ENCODE data around the gene HMGXB3.

GRCh38 chr5:150082374-150082773 is 81.8 kb downstream of the HMGXB3 start:
- TF ChIP-seq CTCF (IDR thresholded peaks at IDR 0.05; ENCODE audit: low read depth, low read length, missing input control), result no peak
- no peak for TF ChIP-seq EGR1 (IDR thresholded peaks at IDR 0.05; ENCODE audit: low read depth in 2 of 2)
- no peak for TF ChIP-seq GABPA (IDR thresholded peaks at IDR 0.05 in 1 of 2, conservative IDR thresholded peaks at IDR 0.05 in 1 of 2)
- TF ChIP-seq REST (IDR thresholded peaks at IDR 0.05), result no peak
- TF ChIP-seq RAD21 (IDR thresholded peaks at IDR 0.05), result no peak
- no peak for TF ChIP-seq ATF3 (IDR thresholded peaks at IDR 0.05)
- no peak for TF ChIP-seq SP1 (IDR thresholded peaks at IDR 0.05)
